ENCODE data around the gene SPATA6. TPM values are rescaled to one million over a fixed set of nuclear protein-coding genes. Genes with fewer than 3 reads are reported as not detected.
"Not testable (repeated sequence)": the region's sequence is repeated elsewhere in the genome, so short reads cannot be mapped to it uniquely, and the experiment has no call there.

Gene SPATA6
- total RNA-seq, 1 donor = 10.5 TPM

DNA sequence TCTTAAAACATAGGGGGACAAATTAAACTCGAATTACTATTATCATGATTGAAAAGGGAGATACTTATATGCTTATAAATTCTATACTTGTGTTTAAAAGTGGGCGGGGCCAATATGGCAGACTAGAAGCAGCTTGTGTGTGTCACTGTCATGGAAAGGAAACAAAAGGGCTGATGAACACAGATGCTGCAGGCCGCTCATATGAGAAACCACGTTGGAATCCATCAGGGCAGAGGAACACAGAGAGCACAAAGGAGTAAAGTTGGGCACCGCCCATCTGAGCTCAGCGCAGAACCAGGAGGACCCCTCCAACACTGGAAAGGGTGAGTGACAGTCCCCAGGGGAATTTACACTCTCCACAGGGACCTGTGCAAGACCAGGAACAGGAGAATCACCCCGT is 142.5 kb downstream of the SPATA6 start:
- DNase-seq (ENCODE audit: low read depth) = peak; percentile 36
- TF ChIP-seq, protein P1, sequence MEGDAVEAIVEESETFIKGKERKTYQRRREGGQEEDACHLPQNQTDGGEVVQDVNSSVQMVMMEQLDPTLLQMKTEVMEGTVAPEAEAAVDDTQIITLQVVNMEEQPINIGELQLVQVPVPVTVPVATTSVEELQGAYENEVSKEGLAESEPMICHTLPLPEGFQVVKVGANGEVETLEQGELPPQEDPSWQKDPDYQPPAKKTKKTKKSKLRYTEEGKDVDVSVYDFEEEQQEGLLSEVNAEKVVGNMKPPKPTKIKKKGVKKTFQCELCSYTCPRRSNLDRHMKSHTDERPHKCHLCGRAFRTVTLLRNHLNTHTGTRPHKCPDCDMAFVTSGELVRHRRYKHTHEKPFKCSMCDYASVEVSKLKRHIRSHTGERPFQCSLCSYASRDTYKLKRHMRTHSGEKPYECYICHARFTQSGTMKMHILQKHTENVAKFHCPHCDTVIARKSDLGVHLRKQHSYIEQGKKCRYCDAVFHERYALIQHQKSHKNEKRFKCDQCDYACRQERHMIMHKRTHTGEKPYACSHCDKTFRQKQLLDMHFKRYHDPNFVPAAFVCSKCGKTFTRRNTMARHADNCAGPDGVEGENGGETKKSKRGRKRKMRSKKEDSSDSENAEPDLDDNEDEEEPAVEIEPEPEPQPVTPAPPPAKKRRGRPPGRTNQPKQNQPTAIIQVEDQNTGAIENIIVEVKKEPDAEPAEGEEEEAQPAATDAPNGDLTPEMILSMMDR (IDR thresholded peaks at IDR 0.05; ENCODE audit: insufficient read depth, low read length) = no peak
- H3K4me3 ChIP-seq (ENCODE audit: low read depth, low read length) = no peak overlapping the region

DNA sequence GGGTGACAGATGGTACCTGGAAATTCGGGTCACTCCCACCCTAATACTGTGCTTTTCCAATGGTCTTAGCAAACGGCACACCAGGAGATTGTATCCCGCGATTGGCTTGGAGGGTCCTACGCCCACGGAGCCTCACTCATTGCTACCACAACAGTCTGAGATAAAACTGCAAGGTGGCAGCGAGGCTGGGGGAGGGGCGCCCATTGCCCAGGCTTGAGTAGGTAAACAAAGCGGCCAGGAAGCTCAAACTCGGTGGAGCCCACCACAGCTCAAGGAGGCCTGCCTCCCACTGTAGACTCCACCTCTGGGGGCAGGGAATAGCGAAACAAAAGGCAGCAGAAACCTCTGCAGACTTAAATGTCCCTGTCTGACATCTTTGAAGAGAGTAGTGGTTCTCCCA is 160.2 kb downstream of the SPATA6 start:
- DNase-seq (ENCODE audit: low read depth); H3K4me3 ChIP-seq (ENCODE audit: low read depth, low read length): not testable (repeated sequence)

- H3K4me3 ChIP-seq (ENCODE audit: low read depth, low read length) = no peak overlapping the region
- no peak for DNase-seq (ENCODE audit: low read depth)
- TF ChIP-seq, protein P1 (IDR thresholded peaks at IDR 0.05; ENCODE audit: insufficient read depth, low read length) = no peak
Observed at GRCh38 chr1:48309564-48310082, 162.4 kb downstream of the SPATA6 start.

- TF ChIP-seq, protein P1 (IDR thresholded peaks at IDR 0.05; ENCODE audit: insufficient read depth, low read length) = no peak
- no peak for DNase-seq (ENCODE audit: low read depth)
- no peak overlapping the region for H3K4me3 ChIP-seq (ENCODE audit: low read depth, low read length)
Observed at GRCh38 chr1:48302652-48303051, 169.4 kb downstream of the SPATA6 start.

DNA sequence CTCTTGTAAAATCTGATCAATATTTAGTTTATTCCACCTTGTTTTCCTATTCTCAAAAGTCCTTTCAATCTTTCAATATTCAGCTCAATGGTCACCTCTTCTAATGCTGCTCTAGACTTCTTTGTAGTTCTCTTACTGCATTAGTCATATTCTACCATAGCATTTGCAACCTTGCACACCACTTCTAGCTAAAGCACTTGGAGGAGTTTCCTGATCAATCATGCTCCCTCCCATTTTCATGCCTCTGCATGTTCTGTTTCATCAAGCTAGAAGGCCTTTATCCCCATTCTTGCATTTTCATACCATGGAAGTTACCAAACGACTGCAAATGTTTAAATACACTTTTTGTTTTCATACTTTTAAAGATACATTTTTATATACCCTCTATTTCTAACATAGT is 177.3 kb downstream of the SPATA6 start:
- TF ChIP-seq, protein P1 (IDR thresholded peaks at IDR 0.05; ENCODE audit: insufficient read depth, low read length) = no peak
- no peak for DNase-seq (ENCODE audit: low read depth)
- no peak overlapping the region for H3K4me3 ChIP-seq (ENCODE audit: low read depth, low read length)

DNA sequence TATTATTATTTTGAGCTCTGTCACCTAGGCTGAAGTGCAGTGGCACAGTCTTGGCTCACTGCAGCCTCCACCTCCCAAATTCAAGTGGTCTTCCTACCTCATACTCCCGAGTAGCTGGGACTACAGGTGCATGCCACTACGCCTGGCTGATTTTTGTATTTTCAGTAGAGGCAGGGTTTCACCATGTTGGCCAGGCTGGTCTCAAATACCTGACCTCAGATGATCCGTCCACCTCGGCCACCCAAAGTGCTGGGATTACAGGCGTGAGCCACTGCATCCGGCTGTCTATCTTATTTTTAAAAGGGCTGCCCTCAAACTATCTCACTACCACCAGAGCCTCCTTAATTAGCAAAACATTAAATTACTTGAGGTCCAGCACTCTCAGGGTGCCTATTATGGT is 177.9 kb downstream of the SPATA6 start:
- not testable (repeated sequence) for DNase-seq (ENCODE audit: low read depth); H3K4me3 ChIP-seq (ENCODE audit: low read depth, low read length)

GRCh38 chr1:48292706-48293105 is 179.3 kb downstream of the SPATA6 start:
- H3K4me3 ChIP-seq (ENCODE audit: low read depth, low read length) = no peak overlapping the region
- TF ChIP-seq, protein P1 (IDR thresholded peaks at IDR 0.05; ENCODE audit: insufficient read depth, low read length) = no peak
- no peak for DNase-seq (ENCODE audit: low read depth)

DNA sequence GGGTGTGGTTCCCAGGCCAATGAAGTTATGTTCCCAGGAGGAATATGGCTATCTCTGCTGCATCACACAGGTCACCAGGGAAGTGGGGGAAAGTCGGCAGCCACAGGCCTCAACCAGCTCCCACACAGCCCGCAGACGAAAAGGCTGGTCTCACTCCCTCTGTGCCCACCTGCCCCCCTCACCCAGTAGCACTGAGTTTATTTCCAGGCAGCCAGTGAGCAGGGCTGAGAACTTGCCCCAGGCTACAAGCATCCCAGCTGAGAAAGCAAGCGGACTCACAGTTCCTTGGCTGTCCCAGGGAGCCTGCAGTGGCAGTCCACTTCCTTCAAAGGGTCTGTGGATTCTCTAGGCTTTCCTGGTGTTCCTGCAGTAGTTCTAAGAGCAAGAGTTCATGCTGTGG is 180.6 kb downstream of the SPATA6 start:
- H3K4me3 ChIP-seq (ENCODE audit: low read depth, low read length) = no peak overlapping the region
- no peak for DNase-seq (ENCODE audit: low read depth)
- TF ChIP-seq, protein P1 (IDR thresholded peaks at IDR 0.05; ENCODE audit: insufficient read depth, low read length) = no peak
